Spleen (tissue), 7 donors: ENCODE measurements around the gene PEA15.

Source experiments
- POLR2AphosphoS5 ChIP-seq, 3 donors: sonication (generic); formaldehyde crosslinking; IDR thresholded peaks; one replicate each; pipeline ENCODE4 v1.5.1; 2017; ENCODE audit warnings: antibody characterized with exemption in 3 of 3
- TF ChIP-seq, protein P1 (sequence below), 11 experiments: fragments of 200-600 bp in 7 of 11; fragments of 450-650 bp in 4 of 11; sonication (generic) in 4 of 11; IDR thresholded peaks in 8 of 11; conservative IDR thresholded peaks in 3 of 11; 1 replicate in 7 of 11; 2 replicates in 4 of 11; pipeline versions ENCODE4 v1.4.0 to v1.8.0; 2016 to 2021; ENCODE audit warnings: antibody characterized with exemption in 11 of 11, inconsistent platforms in 4 of 11, mild to moderate bottlenecking in 1 of 11
- donor health status: DM: no; HTN: no; CAD: no; lungs with moderate emphysema.
- donor health status: DM: no; HTN: no; CAD: no.
- donor health status: DM: no; HTN: no; CAD: no.

DNA sequence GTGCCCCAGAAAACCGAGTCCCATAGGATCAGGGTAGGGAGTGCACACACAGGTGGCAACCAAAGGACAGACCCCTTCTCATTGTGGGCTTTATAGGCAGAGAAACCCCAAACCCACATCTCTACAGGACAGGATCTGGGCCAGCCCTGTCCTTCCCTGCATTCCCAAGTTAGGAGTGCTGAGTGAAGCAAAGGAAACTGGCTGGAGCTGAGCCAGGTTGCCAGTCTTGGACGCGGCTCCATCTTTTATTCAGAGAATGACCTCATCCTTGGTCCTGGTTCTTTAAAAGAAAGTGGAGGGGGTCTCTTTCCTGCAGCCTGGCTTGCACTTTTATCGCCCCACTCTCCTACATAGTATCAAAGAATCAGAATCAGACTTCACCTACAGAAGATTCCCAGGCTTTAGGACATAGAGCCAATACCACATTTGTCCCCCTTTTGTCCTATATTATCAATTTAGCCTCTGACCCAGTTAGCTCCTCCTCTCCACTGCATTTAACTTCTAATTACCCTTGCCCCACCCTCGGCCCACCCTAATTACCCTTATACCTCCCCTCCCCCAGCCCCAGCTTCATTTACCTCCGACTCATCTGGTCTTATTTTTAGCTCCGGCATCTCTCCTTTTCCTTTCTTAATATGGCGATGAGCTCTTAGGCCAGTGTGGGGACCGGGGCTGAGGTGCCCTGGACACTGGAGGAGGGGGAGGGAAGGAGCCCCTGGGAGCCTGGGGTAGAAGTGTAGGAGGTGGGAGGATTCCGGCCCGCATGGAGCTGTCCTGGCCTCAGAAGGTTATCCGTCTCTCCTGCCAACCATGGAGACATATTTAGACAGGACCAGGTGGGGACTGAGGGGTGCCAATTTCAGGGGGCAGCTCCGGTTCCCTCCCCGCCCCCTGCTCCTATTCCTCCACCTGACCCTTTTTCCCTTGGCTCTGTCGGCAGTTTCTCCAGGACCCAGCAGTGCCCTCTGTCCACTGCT, 15.2 kb upstream of the PEA15 start, which contains the start of gene CASQ1:
- TF ChIP-seq, protein P1, sequence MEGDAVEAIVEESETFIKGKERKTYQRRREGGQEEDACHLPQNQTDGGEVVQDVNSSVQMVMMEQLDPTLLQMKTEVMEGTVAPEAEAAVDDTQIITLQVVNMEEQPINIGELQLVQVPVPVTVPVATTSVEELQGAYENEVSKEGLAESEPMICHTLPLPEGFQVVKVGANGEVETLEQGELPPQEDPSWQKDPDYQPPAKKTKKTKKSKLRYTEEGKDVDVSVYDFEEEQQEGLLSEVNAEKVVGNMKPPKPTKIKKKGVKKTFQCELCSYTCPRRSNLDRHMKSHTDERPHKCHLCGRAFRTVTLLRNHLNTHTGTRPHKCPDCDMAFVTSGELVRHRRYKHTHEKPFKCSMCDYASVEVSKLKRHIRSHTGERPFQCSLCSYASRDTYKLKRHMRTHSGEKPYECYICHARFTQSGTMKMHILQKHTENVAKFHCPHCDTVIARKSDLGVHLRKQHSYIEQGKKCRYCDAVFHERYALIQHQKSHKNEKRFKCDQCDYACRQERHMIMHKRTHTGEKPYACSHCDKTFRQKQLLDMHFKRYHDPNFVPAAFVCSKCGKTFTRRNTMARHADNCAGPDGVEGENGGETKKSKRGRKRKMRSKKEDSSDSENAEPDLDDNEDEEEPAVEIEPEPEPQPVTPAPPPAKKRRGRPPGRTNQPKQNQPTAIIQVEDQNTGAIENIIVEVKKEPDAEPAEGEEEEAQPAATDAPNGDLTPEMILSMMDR (IDR thresholded peaks at IDR 0.05 in 8 of 11, conservative IDR thresholded peaks at IDR 0.05 in 3 of 11), result no peak
- no peak for TF ChIP-seq POLR2AphosphoS5 (IDR thresholded peaks at IDR 0.05)
